SU-DHL-6 (cell line): Measurements from ENCODE around the gene CHCHD3.

Experiments
- H2AFZ ChIP-seq: fragments of 200-600 bp; sonication (generic); 2 replicates; pipeline ENCODE4 v1.6.1; 2014; ENCODE audit warnings: low read depth, mild to moderate bottlenecking, moderate library complexity, mixed read lengths, antibody characterized with exemption, low read length; ENCODE audit not compliant: severe bottlenecking
- H3F3A ChIP-seq: fragments of 200-600 bp; shearing (Covaris generic); 2 replicates; pipeline ENCODE4 v1.6.0; 2016; ENCODE audit warnings: antibody characterized with exemption, mild to moderate bottlenecking; ENCODE audit not compliant: insufficient read depth
- H3K27ac ChIP-seq: fragments of 200-600 bp; sonication (generic); 2 replicates; pipeline ENCODE4 v1.5.1; 2016; ENCODE audit warnings: low read depth, mild to moderate bottlenecking, low read length, moderate library complexity, mixed read lengths
- H3K27me3 ChIP-seq: fragments of 200-600 bp; sonication (generic), shearing (Covaris generic); 2 replicates; pipeline ENCODE4 v1.6.0; 2014; ENCODE audit warnings: mild to moderate bottlenecking, low read length
- H3K36me3 ChIP-seq: fragments of 200-600 bp; sonication (generic); 2 replicates; pipeline ENCODE4 v1.6.1; 2014; ENCODE audit warnings: mild to moderate bottlenecking, low read length, mixed read lengths
- H3K4me2 ChIP-seq: fragments of 300-600, 200-600 bp; shearing (Covaris generic), sonication (generic); 2 replicates; pipeline ENCODE4 v1.6.0; 2014; ENCODE audit warnings: low read length, low read depth, mild to moderate bottlenecking; ENCODE audit not compliant: poor library complexity, severe bottlenecking
- H3K4me3 ChIP-seq: fragments of 200-600 bp; sonication (generic); 2 replicates; pipeline ENCODE4 v1.5.1; 2014; ENCODE audit warnings: antibody characterized with exemption, low read length, mild to moderate bottlenecking, mixed read lengths; ENCODE audit not compliant: insufficient read depth, poor library complexity, severe bottlenecking
- H3K79me2 ChIP-seq: fragments of 200-600 bp; sonication (generic); 2 replicates; pipeline ENCODE4 v1.6.1; 2014; ENCODE audit warnings: mild to moderate bottlenecking, low read length, moderate library complexity; ENCODE audit not compliant: insufficient read depth
- H3K9ac ChIP-seq: fragments of 200-600 bp; sonication (generic); 2 replicates; pipeline ENCODE4 v1.7.0; 2014; ENCODE audit warnings: mild to moderate bottlenecking, low read length
- H3K9me2 ChIP-seq: fragments of 200-600 bp; sonication (generic); replicated peaks from 2 replicates; pipeline ENCODE4 v1.6.1; 2014; ENCODE audit warnings: low read length; ENCODE audit not compliant: insufficient read depth
- H3K9me3 ChIP-seq: fragments of 200-600 bp; sonication (generic); 2 replicates; pipeline ENCODE4 v1.6.1; 2014; ENCODE audit warnings: low read length, mixed read lengths; ENCODE audit not compliant: insufficient read depth
- H4K20me1 ChIP-seq: fragments of 200-600 bp; sonication (generic); 2 replicates; pipeline ENCODE4 v1.6.1; 2014; ENCODE audit warnings: low read depth, mild to moderate bottlenecking, antibody characterized with exemption, low read length, moderate library complexity, mixed read lengths
- EZH2phosphoT487 ChIP-seq: fragments of 200-600 bp; sonication (generic), shearing (Covaris generic); conservative IDR thresholded peaks from 2 replicates; pipeline ENCODE4 v1.6.1; 2018; ENCODE audit warnings: mild to moderate bottlenecking, antibody characterized with exemption, low read length, moderate library complexity, mixed read lengths
- TF ChIP-seq, protein P1 (sequence below): fragments of 200-600 bp; sonication (generic); IDR thresholded peaks from one replicate; pipeline ENCODE4 v1.5.1; 2017; ENCODE audit warnings: antibody characterized with exemption, mild to moderate bottlenecking, low read length, moderate library complexity; ENCODE audit not compliant: insufficient read depth, poor library complexity, severe bottlenecking

Gene CHCHD3

DNA sequence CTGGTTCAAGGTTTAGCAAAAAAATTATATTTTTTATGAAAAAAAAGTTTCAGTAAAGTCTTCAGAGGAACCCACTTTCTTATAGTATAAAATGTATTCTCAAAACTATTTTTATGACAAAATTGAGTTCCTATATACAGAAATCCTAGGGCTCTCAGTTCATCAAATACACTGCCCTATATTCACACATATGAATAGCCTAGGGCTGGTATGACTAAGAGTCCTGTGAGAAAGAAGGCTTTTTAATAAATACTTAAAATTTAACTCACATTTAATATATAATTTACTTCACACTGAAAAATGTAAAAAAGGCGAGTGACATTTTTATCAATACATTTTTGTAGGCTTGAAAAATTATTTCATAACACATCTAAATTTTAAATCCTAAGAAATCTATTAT lies 16.6 kb downstream of the CHCHD3 start:
- Histone ChIP-seq H3K4me3 (no peak overlapping the region), H3K27me3 (no peaks in the 10 kb centered on the region), H3K9ac (no peak overlapping the region), H3K27ac (no peak overlapping the region), H3K79me2 (peaks cover 69% of the 10 kb centered on the region), H4K20me1 (peaks cover 7% of the 10 kb centered on the region; the same call in 1 of the 2 replicates), H3K9me2 (no peaks in the 10 kb centered on the region), H3K36me3 (peaks cover 22% of the 10 kb centered on the region; the same call in 1 of the 2 replicates), H2AFZ (no peak overlapping the region), H3F3A (no peaks in the 10 kb centered on the region), H3K4me2 (no peak overlapping the region), H3K9me3 (no peaks in the 10 kb centered on the region)
- TF ChIP-seq, protein P1, sequence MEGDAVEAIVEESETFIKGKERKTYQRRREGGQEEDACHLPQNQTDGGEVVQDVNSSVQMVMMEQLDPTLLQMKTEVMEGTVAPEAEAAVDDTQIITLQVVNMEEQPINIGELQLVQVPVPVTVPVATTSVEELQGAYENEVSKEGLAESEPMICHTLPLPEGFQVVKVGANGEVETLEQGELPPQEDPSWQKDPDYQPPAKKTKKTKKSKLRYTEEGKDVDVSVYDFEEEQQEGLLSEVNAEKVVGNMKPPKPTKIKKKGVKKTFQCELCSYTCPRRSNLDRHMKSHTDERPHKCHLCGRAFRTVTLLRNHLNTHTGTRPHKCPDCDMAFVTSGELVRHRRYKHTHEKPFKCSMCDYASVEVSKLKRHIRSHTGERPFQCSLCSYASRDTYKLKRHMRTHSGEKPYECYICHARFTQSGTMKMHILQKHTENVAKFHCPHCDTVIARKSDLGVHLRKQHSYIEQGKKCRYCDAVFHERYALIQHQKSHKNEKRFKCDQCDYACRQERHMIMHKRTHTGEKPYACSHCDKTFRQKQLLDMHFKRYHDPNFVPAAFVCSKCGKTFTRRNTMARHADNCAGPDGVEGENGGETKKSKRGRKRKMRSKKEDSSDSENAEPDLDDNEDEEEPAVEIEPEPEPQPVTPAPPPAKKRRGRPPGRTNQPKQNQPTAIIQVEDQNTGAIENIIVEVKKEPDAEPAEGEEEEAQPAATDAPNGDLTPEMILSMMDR: no peak
- no peak for TF ChIP-seq EZH2phosphoT487

DNA sequence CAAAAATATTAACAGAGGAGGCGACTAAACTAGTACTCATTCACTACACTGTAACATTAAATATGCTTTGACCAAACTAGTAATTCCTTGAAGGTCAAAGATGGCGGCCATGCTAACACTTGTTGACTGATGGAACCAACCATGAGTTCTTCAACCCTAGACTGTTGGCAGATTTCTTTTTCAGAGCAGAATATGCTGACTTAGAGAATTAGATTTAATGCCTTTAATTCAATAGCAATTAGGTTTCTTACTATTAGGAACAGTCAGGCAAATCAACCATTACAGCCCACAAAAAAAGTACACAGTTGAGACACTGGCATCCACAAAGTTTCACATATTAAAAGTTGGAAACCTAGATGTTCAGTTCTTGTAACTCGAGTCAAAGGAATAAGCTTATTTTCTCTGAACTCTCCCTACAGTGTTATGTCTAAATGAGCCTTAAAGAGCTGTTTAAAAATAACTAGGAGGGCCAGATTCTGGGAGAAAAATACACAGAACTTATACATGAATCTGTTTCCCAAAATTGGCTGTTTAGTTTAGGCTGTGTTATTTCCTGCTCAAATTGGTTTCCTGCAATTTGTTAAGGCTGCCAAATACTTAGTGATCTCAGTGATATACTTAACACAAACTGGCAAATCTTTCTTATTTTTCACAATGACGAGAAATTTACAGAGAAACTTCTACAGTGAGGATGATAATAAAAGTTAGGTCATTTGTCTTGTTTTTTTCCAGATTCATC lies 17.6 kb downstream of the CHCHD3 start:
- Histone ChIP-seq H3K9me2 (no peaks in the 10 kb centered on the region), H3K79me2 (peaks cover 71% of the 10 kb centered on the region), H3K36me3 (peaks cover 14% of the 10 kb centered on the region; the same call in 1 of the 2 replicates), H2AFZ (no peak overlapping the region), H3K9me3 (no peaks in the 10 kb centered on the region), H3F3A (no peaks in the 10 kb centered on the region), H4K20me1 (peaks cover 7% of the 10 kb centered on the region; the same call in 1 of the 2 replicates), H3K4me2 (no peak overlapping the region), H3K27me3 (no peaks in the 10 kb centered on the region), H3K27ac (no peak overlapping the region), H3K9ac (no peak overlapping the region), H3K4me3 (no peak overlapping the region)
- TF ChIP-seq, protein P1: no peak
- no peak for TF ChIP-seq EZH2phosphoT487

DNA sequence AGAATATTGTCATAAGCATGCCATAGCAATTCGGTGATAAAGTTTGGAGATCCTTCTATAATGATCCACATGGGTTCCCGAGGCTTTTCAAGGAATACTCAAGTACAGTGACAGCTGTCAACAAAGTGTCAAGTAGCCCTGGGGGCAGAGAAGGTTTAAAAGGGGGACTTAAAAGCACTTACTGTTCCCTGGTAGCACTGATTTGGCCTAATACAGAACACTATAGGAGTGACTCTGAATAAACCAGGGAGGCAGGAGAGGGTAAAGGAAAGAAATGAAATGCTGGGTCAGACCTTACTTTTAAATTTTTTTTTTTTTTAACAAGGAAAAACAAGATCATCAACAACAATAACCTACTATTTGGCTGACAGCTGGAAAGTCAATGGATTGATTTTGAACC lies 20.1 kb downstream of the CHCHD3 start:
- Histone ChIP-seq H3K9ac (no peak overlapping the region), H3K27ac (no peak overlapping the region), H3K4me3 (no peak overlapping the region), H3F3A (no peaks in the 10 kb centered on the region), H4K20me1 (peaks cover 7% of the 10 kb centered on the region; the same call in 1 of the 2 replicates), H2AFZ (no peak overlapping the region), H3K36me3 (peaks cover 3% of the 10 kb centered on the region; the same call in 1 of the 2 replicates), H3K4me2 (no peak overlapping the region), H3K79me2 (peaks cover 85% of the 10 kb centered on the region), H3K27me3 (no peaks in the 10 kb centered on the region), H3K9me2 (no peaks in the 10 kb centered on the region), H3K9me3 (no peaks in the 10 kb centered on the region)
- TF ChIP-seq EZH2phosphoT487: no peak
- TF ChIP-seq, protein P1: no peak
